HepG2 (cell line): ENCODE measurements around the gene MAP2K5. TPM values are rescaled to one million over a fixed set of nuclear protein-coding genes. Genes with fewer than 3 reads are reported as not detected.

Source experiments
- ATAC-seq: fragments of 200-7000 bp; cut with Tn5 transposase; 3 replicates; pipeline ENCODE4 v1.9.1; 2020; ENCODE audit warnings: mild to moderate bottlenecking, moderate library complexity
- BruUV-seq: library from RNA; stranded (reverse); fragments of 400-500 nt; replicated peaks from 2 replicates; lab custom pipeline; 2021; lab: Mats Ljungman, UMichigan
- CTCF ChIA-PET: fragments of 300-600 bp; formaldehyde crosslinking; extraction: SDS; loops from one replicate; lab custom pipeline; 2021; ENCODE audit warnings: low total read pairs, inconsistent platforms, low intra/inter-chr PET ratio; lab: Yijun Ruan, JAX
- POLR2A ChIA-PET: fragments of 350-600 bp; sonication (Branson Sonifier 250); formaldehyde crosslinking; loops from one replicate; lab custom pipeline; 2020; ENCODE audit warnings: antibody characterized with exemption, inconsistent platforms; lab: Yijun Ruan, JAX
- DNase-seq: peaks from one replicate; pipeline ENCODE4 v3.0.0-alpha.2; 2015; ENCODE audit warnings: low spot score
- FAIRE-seq: peaks from 3 replicates; lab custom pipeline; 2011; peaks lifted over from hg19 to GRCh38; lab: Jason Lieb, UNC
- H2AFZ ChIP-seq: one replicate; pipeline ENCODE4 v1.6.1; 2011; ENCODE audit warnings: low read length, inconsistent platforms
- H3K27ac ChIP-seq: fragments of 300-600 bp; 3 replicates; pipeline ENCODE4 v1.8.0; 2011; ENCODE audit warnings: mixed run types, mild to moderate bottlenecking, mixed read lengths, low read length, inconsistent platforms; ENCODE audit not compliant: insufficient read depth; ENCODE audit errors: extremely low read length
- H3K27me3 ChIP-seq, 2 experiments: fragments of 200-600 bp in 1 of 2; 2 replicates in 1 of 2; 3 replicates in 1 of 2; pipeline versions ENCODE4 v1.6.0 to v1.8.0; 2011; ENCODE audit warnings: low read length in 2 of 2, mild to moderate bottlenecking in 2 of 2, moderate library complexity in 2 of 2, inconsistent platforms in 1 of 2; ENCODE audit not compliant: insufficient read depth in 2 of 2, control insufficient read depth in 1 of 2
- H3K36me3 ChIP-seq, 2 experiments: fragments of 200-600 bp in 1 of 2; replicated peaks in 1 of 2; 2 replicates in 1 of 2; 3 replicates in 1 of 2; pipeline versions ENCODE4 v1.5.1 to v1.8.0; 2011; ENCODE audit warnings: low read length in 2 of 2, inconsistent platforms in 1 of 2; ENCODE audit not compliant: insufficient read depth in 2 of 2, control insufficient read depth in 1 of 2
- H3K4me1 ChIP-seq: 2 replicates; pipeline ENCODE4 v1.5.1; 2012; ENCODE audit warnings: low read length, inconsistent platforms; ENCODE audit not compliant: insufficient read depth
- H3K4me2 ChIP-seq: 2 replicates; pipeline ENCODE4 v1.6.0; 2011; ENCODE audit warnings: low read depth, low read length, inconsistent platforms
- H3K4me3 ChIP-seq, 3 experiments: fragments of 200-600 bp in 1 of 3; sonication (generic), shearing (Covaris generic) in 1 of 3; replicated peaks in 1 of 3; 2 replicates each; pipeline ENCODE4 v1.5.1; 2011 to 2016; ENCODE audit warnings: low read length in 3 of 3, inconsistent platforms in 2 of 3, low read depth in 2 of 3, mild to moderate bottlenecking in 2 of 3, control low read depth in 1 of 3, mixed read lengths in 1 of 3; ENCODE audit not compliant: insufficient read depth in 1 of 3
- H3K79me2 ChIP-seq: one replicate; pipeline ENCODE4 v1.6.1; 2011; ENCODE audit warnings: low read length, inconsistent platforms; ENCODE audit not compliant: insufficient read depth
- H3K9ac ChIP-seq: 2 replicates; pipeline ENCODE4 v1.6.0; 2011; ENCODE audit warnings: mild to moderate bottlenecking, low read depth, low read length, inconsistent platforms; ENCODE audit not compliant: insufficient read depth
- H3K9me3 ChIP-seq: 2 replicates; pipeline ENCODE4 v1.5.1; 2012; ENCODE audit warnings: mild to moderate bottlenecking, low read length
- H4K20me1 ChIP-seq: 2 replicates; pipeline ENCODE4 v1.6.0; 2011; ENCODE audit warnings: inconsistent platforms, mild to moderate bottlenecking, low read length, moderate library complexity; ENCODE audit not compliant: insufficient read depth
- ATM ChIP-seq: fragments of 450-650 bp; IDR thresholded peaks from 2 replicates; pipeline ENCODE4 v1.7.1; 2017; ENCODE audit warnings: mild to moderate bottlenecking, borderline replicate concordance
- NFATC3 ChIP-seq: sonication (generic); formaldehyde crosslinking; IDR thresholded peaks from 2 replicates; pipeline ENCODE4 v1.5.1; 2020; ENCODE audit warnings: mild to moderate bottlenecking, missing genetic modification reagents
- NFIB ChIP-seq: sonication (generic); formaldehyde crosslinking; IDR thresholded peaks from 2 replicates; pipeline ENCODE4 v1.9.0; 2021; ENCODE audit warnings: missing genetic modification reagents, mild to moderate bottlenecking, borderline replicate concordance
- SKI ChIP-seq: fragments of 450-650 bp; IDR thresholded peaks from one replicate; pipeline ENCODE4 v1.6.1; 2018; ENCODE audit warnings: mild to moderate bottlenecking; ENCODE audit not compliant: partially characterized antibody
- SRY ChIP-seq: sonication (generic); formaldehyde crosslinking; IDR thresholded peaks from 2 replicates; pipeline ENCODE4 v1.8.0; 2022; ENCODE audit warnings: mild to moderate bottlenecking, missing genetic modification reagents
- TAF1 ChIP-seq: sonication (generic); formaldehyde crosslinking; IDR thresholded peaks from 2 replicates; pipeline ENCODE4 v1.4.0; 2020; ENCODE audit warnings: missing genetic modification reagents
- ZC3H13 ChIP-seq: sonication (generic); formaldehyde crosslinking; IDR thresholded peaks from 2 replicates; pipeline ENCODE4 v1.8.1; 2023; ENCODE audit warnings: mild to moderate bottlenecking, missing genetic modification reagents, moderate library complexity
- ZNF10 ChIP-seq: sonication (generic); formaldehyde crosslinking; IDR thresholded peaks from 2 replicates; pipeline ENCODE4 v1.4.0; 2020; ENCODE audit warnings: mild to moderate bottlenecking, low read depth, missing genetic modification reagents, borderline replicate concordance
- ZNF160 ChIP-seq: sonication (generic); formaldehyde crosslinking; IDR thresholded peaks from 2 replicates; pipeline ENCODE4 v1.8.0; 2022; ENCODE audit warnings: mild to moderate bottlenecking, inconsistent platforms, missing genetic modification reagents
- ZNF563 ChIP-seq: sonication (generic); formaldehyde crosslinking; IDR thresholded peaks from 2 replicates; pipeline ENCODE4 v1.8.0; 2022; ENCODE audit warnings: mild to moderate bottlenecking, moderate library complexity, missing genetic modification reagents
- WGBS: methylation state at CpG from one replicate; pipeline ENCODE4 v1.1.6; 2017; ENCODE audit warnings: low lambda C conversion rate; 5-methylcytosine and 5-hydroxymethylcytosine counted together
- in situ Hi-C: cut with HindIII; loops from 2 replicates; pipeline ENCODE4 v1.10.0; 2017; ENCODE audit warnings: low pct_unique_long_range_greater_than_20kb; ENCODE audit not compliant: extremely low pct_ligation_motif_present
- intact Hi-C: fragments of 100-400 bp; cut with micrococcal nuclease; formaldehyde crosslinking; loops from one replicate; pipeline ENCODE4 v1.10.0; 2022; ENCODE audit not compliant: unreplicated experiment
- polyA plus RNA-seq, 8 experiments: library from polyadenylated mRNA; depleted of rRNA in 3 of 8; stranded (reverse) in 7 of 8; unstranded in 1 of 8; fragments of >200 nt; fragmentation: Illumina TruSeq in 4 of 8; extraction: Trizol in 4 of 8; gene quantifications; 2 replicates each; pipeline versions ENCODE4 v1.2.1 to v1.2.3, GENCODE V29; 2011 to 2016; ENCODE audit warnings: low read depth in 4 of 8, missing spikeins in 1 of 8, mixed read lengths in 1 of 8; ENCODE audit not compliant: insufficient read depth in 1 of 8
- total RNA-seq, 5 experiments: library from RNA; depleted of rRNA; stranded (reverse); fragments of >200 nt; fragmentation: Illumina TruSeq; extraction: Trizol; gene quantifications; 2 replicates each; pipeline ENCODE4 v1.2.3, GENCODE V29; 2016; ENCODE audit warnings: low read depth in 1 of 5
- TF ChIP-seq, protein P1 (sequence below): sonication (generic); formaldehyde crosslinking; IDR thresholded peaks from 2 replicates; pipeline ENCODE4 v1.8.1; 2023; ENCODE audit warnings: missing genetic modification reagents, inconsistent platforms, borderline replicate concordance
- TF ChIP-seq, protein P2 (sequence below): IDR thresholded peaks from 2 replicates; pipeline ENCODE4 v1.6.1; 2012; ENCODE audit warnings: low read depth, low read length, improper control_type of control experiment

MAP2K5 gene
- total and polyA plus RNA-seq, 2 of the 13 experiments (the other 11 are each of a cell fraction or from before 2014, with no cell fraction given) = 4.0 to 4.3 TPM

DNA sequence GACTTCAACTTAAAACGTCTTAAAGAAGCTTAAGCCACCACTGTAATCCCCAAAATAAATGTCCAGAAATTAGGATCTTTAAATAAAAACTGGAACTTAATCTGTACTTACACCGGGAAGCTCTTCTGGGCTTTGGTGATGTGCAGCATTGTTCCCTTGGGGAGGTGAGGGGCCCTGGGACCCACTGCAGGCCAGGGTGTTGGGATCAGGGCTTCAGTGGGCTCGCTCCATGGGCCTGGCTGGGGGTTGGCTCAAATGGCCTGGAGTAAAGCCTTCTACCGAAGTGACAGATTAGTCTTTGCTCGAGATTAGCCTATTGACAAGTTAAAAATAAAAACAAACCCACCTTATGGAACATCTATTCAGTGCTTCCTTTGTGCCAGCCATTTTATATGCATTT, 303.5 kb downstream of the MAP2K5 start:
- no peak for FAIRE-seq
- Histone ChIP-seq H3K9me3 (no peaks in the 10 kb centered on the region), H4K20me1 (no peaks in the 10 kb centered on the region), H3K79me2 (no peaks in the 10 kb centered on the region), H3K36me3 (no peaks in the 10 kb centered on the region), H3K4me2 (no peak overlapping the region), H3K9ac (no peak overlapping the region), H3K27me3 (no peaks in the 10 kb centered on the region), H2AFZ (no peak overlapping the region), H3K27ac (no peak overlapping the region), H3K4me1 (peaks cover 55% of the 10 kb centered on the region), H3K4me3 (no peak overlapping the region)
- no peak for TF ChIP-seq NFATC3 (CRISPR knock-in tag)
- no peak for TF ChIP-seq ZNF563 (CRISPR knock-in tag)
- no peak for TF ChIP-seq ZC3H13 (CRISPR knock-in tag)
- TF ChIP-seq, protein P1, sequence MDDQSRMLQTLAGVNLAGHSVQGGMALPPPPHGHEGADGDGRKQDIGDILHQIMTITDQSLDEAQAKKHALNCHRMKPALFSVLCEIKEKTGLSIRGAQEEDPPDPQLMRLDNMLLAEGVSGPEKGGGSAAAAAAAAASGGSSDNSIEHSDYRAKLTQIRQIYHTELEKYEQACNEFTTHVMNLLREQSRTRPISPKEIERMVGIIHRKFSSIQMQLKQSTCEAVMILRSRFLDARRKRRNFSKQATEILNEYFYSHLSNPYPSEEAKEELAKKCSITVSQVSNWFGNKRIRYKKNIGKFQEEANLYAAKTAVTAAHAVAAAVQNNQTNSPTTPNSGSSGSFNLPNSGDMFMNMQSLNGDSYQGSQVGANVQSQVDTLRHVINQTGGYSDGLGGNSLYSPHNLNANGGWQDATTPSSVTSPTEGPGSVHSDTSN = no peak
- TF ChIP-seq ZNF160 (CRISPR knock-in tag) = no peak
- no peak for TF ChIP-seq ATM
- TF ChIP-seq SKI = no peak
- TF ChIP-seq, protein P2, sequence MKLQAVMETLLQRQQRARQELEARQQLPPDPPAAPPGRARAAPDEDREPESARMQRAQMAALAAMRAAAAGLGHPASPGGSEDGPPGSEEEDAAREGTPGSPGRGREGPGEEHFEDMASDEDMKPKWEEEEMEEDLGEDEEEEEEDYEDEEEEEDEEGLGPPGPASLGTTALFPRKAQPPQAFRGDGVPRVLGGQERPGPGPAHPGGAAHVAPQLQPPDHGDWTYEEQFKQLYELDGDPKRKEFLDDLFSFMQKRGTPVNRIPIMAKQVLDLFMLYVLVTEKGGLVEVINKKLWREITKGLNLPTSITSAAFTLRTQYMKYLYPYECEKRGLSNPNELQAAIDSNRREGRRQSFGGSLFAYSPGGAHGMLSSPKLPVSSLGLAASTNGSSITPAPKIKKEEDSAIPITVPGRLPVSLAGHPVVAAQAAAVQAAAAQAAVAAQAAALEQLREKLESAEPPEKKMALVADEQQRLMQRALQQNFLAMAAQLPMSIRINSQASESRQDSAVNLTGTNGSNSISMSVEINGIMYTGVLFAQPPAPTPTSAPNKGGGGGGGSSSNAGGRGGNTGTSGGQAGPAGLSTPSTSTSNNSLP = no peak
- TF ChIP-seq NFIB (CRISPR knock-in tag) = no peak
- TF ChIP-seq ZNF10 (CRISPR knock-in tag) = no peak
- TF ChIP-seq SRY = no peak
- TF ChIP-seq TAF1 = no peak
- DNase-seq = no peak
- WGBS = 69% methylated on average over 5 of the region's 5 CpGs
- BruUV-seq = no TSS peak
- ChIA-PET CTCF (no interaction called here), POLR2A (no interaction called here)
- intact Hi-C loops (no loop called here), in situ Hi-C loops (no loop called here)
- no peak for ATAC-seq
